Caco-2 (cell line): ENCODE measurements around the gene RPGRIP1. TPM values are rescaled to one million over a fixed set of nuclear protein-coding genes. Genes with fewer than 3 reads are reported as not detected.
A peak's percentile ranks its signal among the peaks of the same experiment; 100 is the strongest.

Experiments
- BruUV-seq: library from RNA; stranded (reverse); fragments of 400-500 nt; replicated peaks from 2 replicates; lab custom pipeline; 2021; lab: Mats Ljungman, UMichigan
- CTCF ChIA-PET: fragments of 300-600 bp; sonication (Branson Sonifier 250); formaldehyde crosslinking; loops from one replicate; lab custom pipeline; 2022; ENCODE audit warnings: antibody characterized with exemption; lab: Charles Lee
- POLR2A ChIA-PET: fragments of 300-600 bp; sonication (Branson Sonifier 250); formaldehyde crosslinking; loops from one replicate; lab custom pipeline; 2022; ENCODE audit warnings: antibody characterized with exemption; lab: Charles Lee
- DNase-seq, 2 experiments: peaks; one replicate each; pipeline versions ENCODE4 v3.0.0 to v3.0.0-alpha.2; 2020 to 2022
- H3K27me3 ChIP-seq: replicated peaks from 2 replicates; pipeline ENCODE4 v1.6.0; 2011; ENCODE audit warnings: low read length; ENCODE audit not compliant: control insufficient read depth, insufficient read depth
- H3K36me3 ChIP-seq: 2 replicates; pipeline ENCODE4 v1.5.1; 2011; ENCODE audit warnings: low read length; ENCODE audit not compliant: control insufficient read depth, insufficient read depth
- H3K4me1 ChIP-seq: fragments of 250-450 bp; sonication (Bioruptor Pico); 2 replicates; pipeline ENCODE4 v1.5.1; 2020; ENCODE audit warnings: mild to moderate bottlenecking
- H3K4me3 ChIP-seq: 2 replicates; pipeline ENCODE4 v1.5.1; 2011; ENCODE audit warnings: low read depth, mild to moderate bottlenecking, control low read depth, low read length
- H3K9me3 ChIP-seq: fragments of 250-450 bp; sonication (Bioruptor Pico); 2 replicates; pipeline ENCODE4 v1.5.1; 2020; ENCODE audit warnings: mild to moderate bottlenecking, moderate library complexity
- H3K27ac Mint-ChIP-seq: one replicate; pipeline ENCODE4 v1.8.0; 2022; ENCODE audit warnings: mixed read lengths; ENCODE audit not compliant: unreplicated experiment
- H3K27me3 Mint-ChIP-seq: one replicate; pipeline ENCODE4 v1.8.0; 2022; ENCODE audit warnings: mixed read lengths; ENCODE audit not compliant: insufficient read depth, unreplicated experiment
- H3K36me3 Mint-ChIP-seq: one replicate; pipeline ENCODE4 v1.8.0; 2022; ENCODE audit warnings: mild to moderate bottlenecking, mixed read lengths; ENCODE audit not compliant: insufficient read depth, unreplicated experiment
- H3K4me1 Mint-ChIP-seq: one replicate; pipeline ENCODE4 v1.8.0; 2022; ENCODE audit warnings: low read depth, mixed read lengths; ENCODE audit not compliant: unreplicated experiment
- H3K4me3 Mint-ChIP-seq: one replicate; pipeline ENCODE4 v1.8.0; 2022; ENCODE audit warnings: mild to moderate bottlenecking, moderate library complexity, mixed read lengths; ENCODE audit not compliant: unreplicated experiment
- H3K9me3 Mint-ChIP-seq: one replicate; pipeline ENCODE4 v1.8.0; 2022; ENCODE audit warnings: mixed read lengths; ENCODE audit not compliant: unreplicated experiment
- CTCF ChIP-seq, 2 experiments: fragments of 200-600 bp in 1 of 2; IDR thresholded peaks; 1 replicate in 1 of 2; 2 replicates in 1 of 2; pipeline versions ENCODE4 v1.5.1 to v1.8.0; 2011 to 2022; ENCODE audit warnings: antibody characterized with exemption in 1 of 2, control low read depth in 1 of 2, inconsistent platforms in 1 of 2, low read depth in 1 of 2, low read length in 1 of 2, mild to moderate bottlenecking in 1 of 2, moderate library complexity in 1 of 2; ENCODE audit not compliant: insufficient read depth in 1 of 2, severe bottlenecking in 1 of 2, unreplicated experiment in 1 of 2
- intact Hi-C: fragments of 100-400 bp; cut with micrococcal nuclease; formaldehyde crosslinking; loops from one replicate; pipeline ENCODE4 v1.10.0; 2022; ENCODE audit not compliant: unreplicated experiment
- total RNA-seq: library from RNA; stranded (reverse); gene quantifications from 2 replicates; pipeline ENCODE4 v1.2.3, GENCODE V29; 2022

Gene RPGRIP1
- total RNA-seq, 1 experiment from 2014 or later: not detected

GRCh38 chr14:21263284-21264024 lies 16.4 kb upstream of the RPGRIP1 start:
- H3K36me3 Mint-ChIP-seq: peaks cover 99% of the 10 kb centered on the region
- no peaks in the 10 kb centered on the region for H3K27me3 ChIP-seq
- CTCF ChIA-PET: no interaction called here
- no peak overlapping the region for H3K4me3 Mint-ChIP-seq
- no peak for TF ChIP-seq CTCF (IDR thresholded peaks at IDR 0.05; ENCODE audit: insufficient read depth in 1 of 2, low read depth in 1 of 2, low read length in 1 of 2, severe bottlenecking in 1 of 2, unreplicated experiment in 1 of 2)
- intact Hi-C loops: no loop called here
- peaks cover 23% of the 10 kb centered on the region for H3K4me1 ChIP-seq
- no peaks in the 10 kb centered on the region for H3K27me3 Mint-ChIP-seq
- POLR2A ChIA-PET: no interaction called here
- H3K36me3 ChIP-seq: peaks cover 3% of the 10 kb centered on the region
- H3K4me1 Mint-ChIP-seq: peaks cover 24% of the 10 kb centered on the region
- H3K9me3 ChIP-seq: no peaks in the 10 kb centered on the region
- no peak for DNase-seq
- H3K27ac Mint-ChIP-seq: no peak overlapping the region
- H3K4me3 ChIP-seq: no peak overlapping the region
- no peaks in the 10 kb centered on the region for H3K9me3 Mint-ChIP-seq
- BruUV-seq: no TSS peak

- peaks cover 99% of the 10 kb centered on the region for H3K36me3 Mint-ChIP-seq
- no peak for DNase-seq
- H3K27me3 Mint-ChIP-seq: no peaks in the 10 kb centered on the region
- Histone ChIP-seq H3K36me3 (peaks cover 3% of the 10 kb centered on the region), H3K9me3 (no peaks in the 10 kb centered on the region), H3K4me3 (no peak overlapping the region), H3K4me1 (peaks cover 23% of the 10 kb centered on the region), H3K27me3 (no peaks in the 10 kb centered on the region)
- intact Hi-C loops: no loop called here
- no peaks in the 10 kb centered on the region for H3K9me3 Mint-ChIP-seq
- H3K4me1 Mint-ChIP-seq: peaks cover 21% of the 10 kb centered on the region
- H3K27ac Mint-ChIP-seq: no peak overlapping the region
- H3K4me3 Mint-ChIP-seq: no peak overlapping the region
- no peak for TF ChIP-seq CTCF (IDR thresholded peaks at IDR 0.05; ENCODE audit: insufficient read depth in 1 of 2, low read depth in 1 of 2, low read length in 1 of 2, severe bottlenecking in 1 of 2, unreplicated experiment in 1 of 2)
- ChIA-PET POLR2A (no interaction called here), CTCF (no interaction called here)
- BruUV-seq: no TSS peak
Measured at GRCh38 chr14:21264025-21264801, 15.7 kb upstream of the RPGRIP1 start.

GRCh38 chr14:21267431-21267845 lies 12.4 kb upstream of the RPGRIP1 start:
- no peak for TF ChIP-seq CTCF (IDR thresholded peaks at IDR 0.05; ENCODE audit: insufficient read depth in 1 of 2, low read depth in 1 of 2, low read length in 1 of 2, severe bottlenecking in 1 of 2, unreplicated experiment in 1 of 2)
- no TSS peak for BruUV-seq
- intact Hi-C loops: no loop called here
- H3K36me3 Mint-ChIP-seq: peaks cover 75% of the 10 kb centered on the region
- peaks cover 21% of the 10 kb centered on the region for H3K4me1 ChIP-seq
- no peaks in the 10 kb centered on the region for H3K27me3 ChIP-seq
- ChIA-PET CTCF (no interaction called here), POLR2A (no interaction called here)
- peak overlapping the region; percentile 98 for H3K4me3 Mint-ChIP-seq
- H3K9me3 ChIP-seq: no peaks in the 10 kb centered on the region
- H3K4me1 Mint-ChIP-seq: peaks cover 17% of the 10 kb centered on the region
- peak overlapping the region; percentile 25 for H3K27ac Mint-ChIP-seq
- H3K9me3 Mint-ChIP-seq: no peaks in the 10 kb centered on the region
- DNase-seq: no peak
- H3K27me3 Mint-ChIP-seq: no peaks in the 10 kb centered on the region
- peak overlapping the region; percentile 53 for H3K4me3 ChIP-seq
- H3K36me3 ChIP-seq: peaks cover under 1% of the 10 kb centered on the region
